Measurements from ENCODE around the gene CDCA4.
"Not testable (repeated sequence)": the region's sequence is repeated elsewhere in the genome, so short reads cannot be mapped to it uniquely, and the experiment has no call there.

CDCA4 gene

GRCh38 chr14:105033412-105033900 is 12.6 kb upstream of the CDCA4 start:
- DNase-seq (ENCODE audit: low spot score) = not testable (repeated sequence)

GRCh38 chr14:105032451-105032901 is 11.6 kb upstream of the CDCA4 start:
- DNase-seq (ENCODE audit: low spot score) = peak; percentile 99

- no peak for DNase-seq (ENCODE audit: low spot score)
Observed at GRCh38 chr14:105030836-105031396, 10.0 kb upstream of the CDCA4 start.

- DNase-seq (ENCODE audit: low spot score) = no peak
Observed at GRCh38 chr14:105030194-105030593, 9.3 kb upstream of the CDCA4 start.

GRCh38 chr14:105029402-105029801 is 8.5 kb upstream of the CDCA4 start:
- no peak for DNase-seq (ENCODE audit: low spot score)

- DNase-seq (ENCODE audit: low spot score) = no peak
Observed at GRCh38 chr14:105028251-105028927, 7.5 kb upstream of the CDCA4 start.

GRCh38 chr14:105027718-105028117 is 6.8 kb upstream of the CDCA4 start:
- not testable (repeated sequence) for DNase-seq (ENCODE audit: low spot score)

- peak; percentile 80 for DNase-seq (ENCODE audit: low spot score)
Observed at GRCh38 chr14:105026802-105027563, 6.1 kb upstream of the CDCA4 start.

- peak; percentile 73 for DNase-seq (ENCODE audit: low spot score)
Observed at GRCh38 chr14:105026033-105026785, 5.3 kb upstream of the CDCA4 start.

- DNase-seq (ENCODE audit: low spot score) = no peak
Observed at GRCh38 chr14:105025429-105025828, 4.5 kb upstream of the CDCA4 start.

GRCh38 chr14:105023791-105024480 is 3.1 kb upstream of the CDCA4 start:
- peak; percentile 93 for DNase-seq (ENCODE audit: low spot score)

GRCh38 chr14:105023144-105023543 is 2.3 kb upstream of the CDCA4 start:
- no peak for DNase-seq (ENCODE audit: low spot score)

GRCh38 chr14:105022276-105022670 is 1.4 kb upstream of the CDCA4 start:
- DNase-seq (ENCODE audit: low spot score) = peak; percentile 62

- peak; percentile 79 for DNase-seq (ENCODE audit: low spot score)
Observed at GRCh38 chr14:105021656-105022275, 883 bp upstream of the CDCA4 start.

- peak; percentile 50 for DNase-seq (ENCODE audit: low spot score)
Observed at GRCh38 chr14:105019861-105020814, 745 bp downstream of the CDCA4 start.

- no peak for DNase-seq (ENCODE audit: low spot score)
Observed at GRCh38 chr14:105018414-105018813, 2.5 kb downstream of the CDCA4 start.

- DNase-seq (ENCODE audit: low spot score) = no peak
Observed at GRCh38 chr14:105015905-105016304, 5.0 kb downstream of the CDCA4 start.

GRCh38 chr14:105015242-105015641 is 5.6 kb downstream of the CDCA4 start:
- DNase-seq (ENCODE audit: low spot score) = no peak

GRCh38 chr14:105014631-105015030 is 6.3 kb downstream of the CDCA4 start:
- no peak for DNase-seq (ENCODE audit: low spot score)

- DNase-seq (ENCODE audit: low spot score) = no peak
Observed at GRCh38 chr14:105014032-105014431, 6.9 kb downstream of the CDCA4 start.
